ENCODE data around the gene HOXC5.
"Not testable (repeated sequence)": the region's sequence is repeated elsewhere in the genome, so short reads cannot be mapped to it uniquely, and the experiment has no call there.

Gene HOXC5

GRCh38 chr12:54060975-54061778 is 28.3 kb downstream of the HOXC5 start:
- DNase-seq (ENCODE audit: low read depth, low spot score), result no peak

GRCh38 chr12:54065677-54066076 is 32.8 kb downstream of the HOXC5 start:
- no peak for DNase-seq (ENCODE audit: low read depth, low spot score)

GRCh38 chr12:54066408-54066807 is 33.6 kb downstream of the HOXC5 start:
- DNase-seq (ENCODE audit: low read depth, low spot score), result no peak

GRCh38 chr12:54068418-54069070 is 35.7 kb downstream of the HOXC5 start:
- no peak for DNase-seq (ENCODE audit: low read depth, low spot score)

- DNase-seq (ENCODE audit: low read depth, low spot score), result no peak
Measured at GRCh38 chr12:54071942-54072341, 39.1 kb downstream of the HOXC5 start.

- DNase-seq (ENCODE audit: low read depth, low spot score), result no peak
Measured at GRCh38 chr12:54074308-54074707, 41.5 kb downstream of the HOXC5 start.

- no peak for DNase-seq (ENCODE audit: low read depth, low spot score)
Measured at GRCh38 chr12:54075409-54075808, 42.6 kb downstream of the HOXC5 start.

GRCh38 chr12:54075974-54076373 is 43.1 kb downstream of the HOXC5 start:
- DNase-seq (ENCODE audit: low read depth, low spot score), result no peak

- DNase-seq (ENCODE audit: low read depth, low spot score), result not testable (repeated sequence)
Measured at GRCh38 chr12:54077843-54078242, 45.0 kb downstream of the HOXC5 start.

GRCh38 chr12:54079115-54079514 is 46.3 kb downstream of the HOXC5 start:
- not testable (repeated sequence) for DNase-seq (ENCODE audit: low read depth, low spot score)

GRCh38 chr12:54080008-54080924 is 47.4 kb downstream of the HOXC5 start:
- DNase-seq (ENCODE audit: low read depth, low spot score), result not testable (repeated sequence)

GRCh38 chr12:54081053-54081514 is 48.2 kb downstream of the HOXC5 start:
- DNase-seq (ENCODE audit: low read depth, low spot score), result not testable (repeated sequence)

- DNase-seq (ENCODE audit: low read depth, low spot score), result not testable (repeated sequence)
Measured at GRCh38 chr12:54081581-54082396, 48.9 kb downstream of the HOXC5 start.

- DNase-seq (ENCODE audit: low read depth, low spot score), result no peak
Measured at GRCh38 chr12:54082397-54082892, 49.6 kb downstream of the HOXC5 start.

All from smooth muscle cell of the brain vasculature (primary cell).